Measurements from ENCODE around the gene MAFF.
A peak's percentile ranks its signal among the peaks of the same experiment; 100 is the strongest.
"Not testable (repeated sequence)": the region's sequence is repeated elsewhere in the genome, so short reads cannot be mapped to it uniquely, and the experiment has no call there.

The MAFF gene

DNA sequence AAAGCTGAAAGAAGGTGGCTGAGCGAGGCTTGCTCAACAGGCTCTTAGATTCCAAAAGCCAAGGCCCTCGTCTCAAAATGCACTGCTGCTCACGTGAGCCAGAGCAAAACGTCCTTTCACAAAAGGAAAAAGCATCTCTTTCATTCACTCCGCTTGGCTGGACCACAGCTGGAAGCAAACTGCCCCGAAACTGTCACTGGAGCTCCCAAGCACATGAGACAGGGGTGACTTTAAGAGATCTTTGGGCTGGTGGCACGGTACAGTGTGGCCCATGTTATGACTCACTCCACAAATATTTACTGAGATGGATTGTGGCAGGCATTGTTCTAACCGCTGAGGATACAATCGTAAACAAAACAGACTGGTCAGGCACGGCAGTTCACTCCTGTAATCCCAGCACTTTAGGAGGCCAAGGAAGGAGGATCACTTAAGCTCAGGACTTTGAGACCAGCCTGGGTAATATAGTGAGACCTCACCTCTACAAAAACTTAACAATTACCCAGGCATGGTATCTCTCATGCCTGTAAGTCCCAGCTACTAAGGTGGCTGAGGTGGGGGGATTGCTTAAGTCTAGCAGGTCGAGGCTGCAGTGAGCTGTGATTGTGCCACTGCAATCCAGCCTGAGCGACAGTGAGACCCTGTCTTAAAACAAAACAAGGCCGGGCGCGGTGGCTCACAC is 23.7 kb upstream of the MAFF start:
- DNase-seq = peak; percentile 38

DNA sequence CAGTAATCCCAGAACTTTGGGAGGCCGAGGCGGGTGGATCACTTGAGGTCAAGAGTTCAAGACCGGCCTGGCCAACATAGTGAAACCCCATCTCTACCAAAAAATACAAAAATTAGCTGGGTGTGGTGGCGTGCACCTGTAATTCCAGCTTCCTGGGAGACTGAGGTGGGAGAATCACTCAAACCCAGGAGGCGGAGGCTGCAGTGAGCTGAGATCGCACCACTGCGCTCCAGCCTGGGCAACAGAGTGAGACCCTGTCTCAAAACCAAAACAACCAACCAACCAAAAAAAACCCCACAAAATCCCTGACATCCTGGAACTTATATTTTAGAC is 23.2 kb upstream of the MAFF start:
- not testable (repeated sequence) for DNase-seq

DNA sequence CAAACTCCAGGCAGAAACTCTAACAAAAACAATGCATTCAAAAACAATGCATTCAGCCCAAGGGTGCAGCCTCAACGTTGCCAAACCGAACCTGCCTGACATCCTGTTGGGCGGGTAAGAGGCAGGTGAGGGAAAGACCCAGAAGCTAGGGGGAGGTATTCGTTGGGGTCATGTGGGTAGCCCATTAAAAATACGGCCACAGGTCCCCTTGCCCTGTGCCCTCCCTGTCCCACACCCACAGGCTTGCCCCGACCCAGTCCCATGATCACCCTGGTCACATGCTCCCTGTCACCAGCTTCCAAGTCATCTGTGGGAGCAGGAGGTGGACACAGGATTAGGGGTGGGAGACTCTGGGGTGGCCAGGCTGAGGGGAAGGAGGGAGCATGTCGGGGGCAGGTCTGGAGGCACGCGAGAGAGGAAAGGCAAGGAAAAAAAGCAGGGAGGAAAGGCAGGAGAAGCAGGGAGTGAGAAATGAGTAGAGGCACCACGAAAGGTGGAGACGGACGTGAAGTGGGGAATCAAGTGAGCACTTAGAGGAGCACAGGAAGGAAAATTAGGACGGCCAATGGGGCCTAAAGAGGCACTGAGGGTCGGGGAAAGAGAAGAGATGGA is 20.8 kb upstream of the MAFF start:
- DNase-seq = no peak

DNA sequence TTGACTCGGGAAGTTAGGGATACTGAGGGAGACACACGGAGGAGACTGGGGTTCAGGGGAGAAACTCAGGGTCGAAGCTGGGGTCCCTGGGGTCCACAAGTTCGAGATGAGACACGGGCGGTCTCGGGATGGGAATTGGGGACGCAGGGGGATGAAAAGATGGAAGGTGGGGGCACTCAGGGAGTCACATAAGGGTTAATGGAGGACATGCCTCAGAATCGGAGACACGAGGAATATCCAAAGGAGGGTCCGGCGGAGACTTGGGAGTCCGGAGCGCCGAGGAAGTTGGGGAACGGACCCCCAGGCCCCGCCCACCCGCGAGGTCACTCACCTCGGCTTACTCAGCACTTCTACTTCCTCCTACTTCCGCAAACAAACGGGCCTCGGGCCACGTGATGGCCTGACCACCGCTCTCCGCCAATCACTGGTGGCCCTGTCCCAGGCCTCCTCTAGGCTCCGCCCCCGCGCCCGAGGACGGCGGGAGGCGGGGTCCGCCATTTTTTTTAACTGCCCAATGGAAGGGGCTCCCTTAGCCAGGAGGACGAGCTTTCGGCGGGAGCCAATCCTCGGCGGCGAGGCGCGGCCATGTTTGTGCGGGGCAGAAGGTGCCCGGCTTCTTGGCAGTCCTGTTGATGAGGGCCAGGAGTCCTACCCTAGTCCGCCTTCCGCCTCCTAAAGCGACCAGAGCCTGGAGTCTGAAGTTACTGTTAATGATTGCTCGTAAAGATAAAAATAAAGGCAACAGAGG is 20.2 kb upstream of the MAFF start, which contains the start of gene PLA2G6:
PLA2G6 (minus strand) TSS at position 378 of the 748 bp plus-strand sequence. CDS start 12,404 bp downstream, outside the sequence.
- DNase-seq = peak; percentile 98

DNA sequence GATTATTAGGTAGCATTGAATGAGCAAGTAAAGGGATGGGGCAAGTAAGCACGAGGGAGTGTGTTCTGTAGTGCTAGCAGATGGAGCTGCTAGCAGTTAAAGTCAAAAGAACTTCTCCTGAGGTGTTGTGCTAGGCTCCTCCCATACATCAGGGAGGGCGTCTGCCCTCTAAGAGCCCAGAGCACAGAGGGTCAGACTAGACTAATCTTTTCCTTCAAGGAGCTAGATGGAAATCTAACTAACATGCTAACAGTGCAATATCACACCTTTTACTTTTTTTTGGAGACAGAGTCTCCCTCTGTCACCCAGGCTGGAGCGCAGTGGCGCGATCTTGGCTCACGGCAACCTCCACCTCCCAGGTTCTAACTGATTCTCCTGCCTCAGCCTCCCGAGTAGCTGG is 17.0 kb upstream of the MAFF start:
- DNase-seq = no peak

DNA sequence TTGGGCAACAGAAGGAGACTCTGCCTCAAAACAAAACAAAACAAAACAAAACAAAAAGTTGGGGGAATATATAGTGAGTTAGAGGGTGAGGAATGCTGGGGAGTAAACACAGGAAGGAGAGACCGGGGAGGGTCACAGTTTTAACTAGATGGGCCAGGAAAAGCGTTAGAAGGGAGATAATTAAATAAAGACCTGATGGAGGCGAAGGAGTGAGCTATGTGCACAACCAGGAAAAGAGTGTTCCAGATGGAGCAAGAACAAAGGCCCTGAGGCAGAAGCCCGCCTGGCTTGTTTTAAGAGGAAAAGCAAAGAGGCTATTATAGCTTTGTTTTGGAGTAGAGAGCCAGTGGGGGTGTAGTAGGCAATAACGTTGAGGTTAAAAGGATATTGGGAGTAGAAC is 15.4 kb upstream of the MAFF start:
- DNase-seq = no peak

DNA sequence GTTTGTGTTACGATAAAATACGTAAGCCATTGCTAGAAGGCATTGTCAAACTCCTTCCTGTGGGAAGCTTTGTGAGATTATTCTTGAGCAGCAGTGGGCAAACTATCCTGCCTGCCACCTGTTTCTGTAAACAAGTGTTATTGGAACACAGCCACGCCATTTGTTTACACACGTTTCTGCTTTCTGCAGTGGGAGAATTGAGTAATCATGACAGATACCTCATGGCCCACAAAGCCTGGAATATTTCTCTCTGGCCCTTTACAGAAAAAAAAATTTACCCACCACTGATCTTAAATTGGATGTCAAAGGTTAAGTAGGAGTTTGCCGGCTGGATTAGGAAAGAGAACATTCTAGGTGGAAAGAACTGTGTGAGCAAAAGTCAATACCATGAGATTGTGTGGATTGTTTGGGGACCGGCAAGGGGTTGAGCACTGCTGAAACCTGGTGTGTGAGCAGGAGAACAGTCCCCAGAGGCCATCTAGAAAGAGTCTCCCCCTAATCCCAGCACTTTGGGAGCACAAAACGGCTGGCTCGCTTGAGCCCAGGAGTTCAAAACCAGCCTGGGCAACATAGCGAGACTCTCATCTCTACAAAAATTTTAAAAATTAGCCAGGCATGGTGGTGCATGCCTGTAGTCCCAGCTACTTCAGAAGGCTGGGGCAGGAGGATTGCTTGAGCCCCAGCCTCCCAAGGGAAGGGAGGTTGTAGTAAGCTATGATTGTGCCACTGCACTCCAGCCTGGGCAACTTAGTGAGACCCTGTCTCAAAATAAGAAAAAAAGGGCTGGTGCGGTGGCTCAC is 14.2 kb upstream of the MAFF start:
- DNase-seq = no peak

DNA sequence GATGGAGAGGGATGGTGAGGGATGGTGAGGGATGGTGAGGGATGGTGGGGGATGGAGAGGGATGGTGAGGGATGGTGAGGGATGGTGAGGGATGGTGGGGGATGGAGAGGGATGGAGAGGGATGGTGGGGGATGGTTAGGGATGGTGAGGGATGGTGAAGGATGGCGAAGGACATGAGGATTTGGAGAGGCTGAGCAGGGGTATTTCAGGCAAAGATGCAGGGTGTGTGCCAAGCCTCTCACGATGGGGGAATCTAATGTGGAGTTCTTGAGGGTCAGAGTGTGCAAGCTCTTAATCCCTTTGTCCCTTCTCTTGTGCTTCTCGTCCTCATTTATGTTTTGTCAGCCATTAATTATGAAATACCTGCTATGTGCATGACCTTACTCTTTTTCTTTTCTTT is 12.7 kb upstream of the MAFF start:
- no peak for DNase-seq

DNA sequence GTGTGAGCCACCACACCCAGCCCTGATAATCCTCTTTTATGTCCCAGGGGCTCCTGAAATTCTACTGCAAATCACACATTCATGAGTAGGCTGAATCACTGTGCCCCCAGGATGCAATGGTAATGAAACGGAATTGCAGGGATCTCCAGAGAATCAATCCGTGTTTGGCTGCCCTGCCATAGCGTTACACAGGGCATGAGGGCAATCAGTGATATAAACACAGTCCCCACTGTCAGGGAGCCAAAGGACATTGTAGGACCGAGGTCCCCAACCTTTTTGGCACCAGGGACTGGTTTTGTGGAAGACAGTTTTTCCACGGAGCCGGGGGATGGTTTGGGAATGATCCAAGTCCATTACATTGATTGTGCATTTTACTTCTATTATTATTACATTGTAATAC is 11.2 kb upstream of the MAFF start:
- no peak for DNase-seq

DNA sequence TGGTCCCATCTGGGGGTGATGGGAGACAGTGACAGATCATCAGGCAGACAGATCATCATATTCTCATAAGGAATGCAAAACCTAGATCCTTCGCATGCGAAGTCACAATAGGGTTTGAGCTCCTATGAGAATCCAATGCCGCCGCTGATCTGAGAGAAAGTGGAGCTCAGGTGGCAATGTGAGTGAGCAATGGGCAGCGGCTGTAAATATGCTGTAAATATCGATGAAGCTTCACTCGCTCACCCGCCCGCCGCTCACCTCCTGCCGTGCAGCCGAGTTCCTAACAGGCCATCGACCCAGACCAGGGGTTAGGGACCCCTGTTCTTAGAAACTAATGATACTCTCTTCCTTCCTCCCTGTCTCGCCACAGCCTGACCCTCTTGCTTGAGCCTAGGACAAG is 10.7 kb upstream of the MAFF start:
- DNase-seq = no peak

DNA sequence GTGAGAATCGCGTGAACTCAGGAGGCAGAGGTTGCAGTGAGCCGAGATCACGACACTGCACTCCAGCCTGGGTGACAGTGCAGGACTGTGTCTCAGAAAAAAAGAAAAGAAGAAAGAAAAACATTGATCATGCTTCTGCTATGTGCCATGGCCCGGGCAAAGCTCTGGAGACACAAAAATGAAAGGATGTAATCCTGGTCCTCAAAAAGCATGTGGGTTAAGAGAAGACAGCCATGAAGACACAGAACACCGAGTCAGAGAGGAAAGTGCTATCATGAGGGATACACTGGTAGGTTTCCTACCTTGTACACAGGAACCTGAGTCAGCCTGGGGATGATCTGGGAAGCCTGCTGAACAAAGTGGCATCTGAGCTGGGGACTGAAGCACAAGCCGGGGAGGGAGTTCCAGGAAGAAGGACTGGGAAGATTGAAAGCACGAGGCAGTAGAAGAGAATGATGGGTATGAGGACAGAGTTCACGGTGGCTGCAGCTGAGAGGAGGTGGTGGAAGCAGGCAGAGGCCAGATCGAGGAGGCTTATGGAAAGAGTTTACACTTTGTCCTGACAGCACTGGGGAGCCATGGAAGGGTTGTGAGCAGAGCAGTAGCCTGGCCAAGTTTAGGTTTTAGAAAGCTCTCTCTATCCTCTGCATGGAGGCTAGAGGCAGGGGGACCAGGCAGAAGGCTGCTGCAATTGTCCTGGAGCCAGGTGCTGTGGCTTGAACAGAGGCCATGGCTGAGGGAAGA is 9.9 kb upstream of the MAFF start:
- no peak for DNase-seq

DNA sequence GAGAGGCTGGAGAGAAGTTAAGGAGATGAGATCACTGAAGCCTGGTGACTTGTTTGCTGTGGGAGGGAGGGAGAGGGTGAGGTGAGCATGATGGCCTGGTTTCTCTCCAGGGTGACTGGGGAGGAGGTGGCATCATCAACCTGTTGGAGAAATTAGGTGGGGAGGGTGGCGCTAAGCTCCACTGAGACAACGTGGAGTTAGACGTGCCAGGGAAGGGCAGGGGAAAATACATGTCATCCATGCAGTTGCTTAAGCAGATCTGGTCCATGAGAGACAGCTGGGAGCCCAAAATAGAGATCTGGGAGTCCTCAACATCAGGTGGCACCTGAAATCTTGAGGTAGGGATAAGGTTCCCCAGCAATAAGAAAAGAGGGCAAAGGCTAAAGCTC is 9.3 kb upstream of the MAFF start:
- DNase-seq = no peak

DNA sequence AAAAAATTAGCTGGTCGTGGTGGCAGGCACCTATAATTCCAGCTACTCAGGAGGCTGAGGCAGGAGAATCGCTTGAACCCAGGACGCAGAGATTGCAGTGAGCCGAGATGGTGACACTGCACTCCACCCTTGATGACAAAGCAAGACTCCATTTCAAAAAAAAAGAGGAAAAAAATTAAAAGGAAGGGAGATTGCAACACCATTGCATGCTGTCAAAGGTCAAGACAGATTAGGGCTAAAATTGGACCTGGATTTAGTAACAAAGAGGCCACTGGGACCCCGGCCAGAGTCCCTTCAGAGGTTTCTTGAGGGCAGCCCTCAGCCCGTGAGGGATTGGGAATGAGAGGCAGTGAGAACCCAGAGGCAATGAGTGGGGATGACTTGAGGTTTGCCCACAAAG is 8.2 kb upstream of the MAFF start:
- DNase-seq = no peak

DNA sequence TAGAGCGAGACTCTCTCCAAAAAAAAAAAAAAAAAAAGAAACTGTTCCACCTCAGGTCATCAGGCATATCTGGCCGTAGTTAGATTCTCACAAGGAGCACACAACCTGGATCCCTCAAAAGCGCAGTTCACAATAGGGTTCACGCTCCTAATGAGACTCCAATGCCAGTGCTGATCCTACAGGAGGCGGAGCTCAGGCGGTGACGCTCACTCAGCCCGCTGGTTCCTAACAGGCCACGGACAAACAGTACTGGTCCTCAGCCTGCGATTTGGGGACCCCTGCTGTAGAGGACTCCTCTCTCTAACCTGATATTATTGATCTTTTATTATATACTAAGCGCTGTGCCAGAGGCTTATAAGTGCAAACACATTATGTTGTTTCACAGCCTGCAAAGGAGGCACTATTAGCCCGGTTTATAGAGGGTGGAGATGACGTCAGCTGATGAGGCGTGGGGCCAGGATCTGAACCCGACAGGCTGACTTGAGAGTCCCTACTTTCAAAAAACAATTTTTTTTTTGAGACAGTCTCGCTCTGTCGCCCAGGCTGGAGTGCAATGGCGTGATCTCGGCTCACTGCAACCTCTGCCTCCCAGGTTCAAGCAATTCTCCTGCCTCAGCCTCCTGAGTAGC is 4.9 kb upstream of the MAFF start:
- no peak for DNase-seq

DNA sequence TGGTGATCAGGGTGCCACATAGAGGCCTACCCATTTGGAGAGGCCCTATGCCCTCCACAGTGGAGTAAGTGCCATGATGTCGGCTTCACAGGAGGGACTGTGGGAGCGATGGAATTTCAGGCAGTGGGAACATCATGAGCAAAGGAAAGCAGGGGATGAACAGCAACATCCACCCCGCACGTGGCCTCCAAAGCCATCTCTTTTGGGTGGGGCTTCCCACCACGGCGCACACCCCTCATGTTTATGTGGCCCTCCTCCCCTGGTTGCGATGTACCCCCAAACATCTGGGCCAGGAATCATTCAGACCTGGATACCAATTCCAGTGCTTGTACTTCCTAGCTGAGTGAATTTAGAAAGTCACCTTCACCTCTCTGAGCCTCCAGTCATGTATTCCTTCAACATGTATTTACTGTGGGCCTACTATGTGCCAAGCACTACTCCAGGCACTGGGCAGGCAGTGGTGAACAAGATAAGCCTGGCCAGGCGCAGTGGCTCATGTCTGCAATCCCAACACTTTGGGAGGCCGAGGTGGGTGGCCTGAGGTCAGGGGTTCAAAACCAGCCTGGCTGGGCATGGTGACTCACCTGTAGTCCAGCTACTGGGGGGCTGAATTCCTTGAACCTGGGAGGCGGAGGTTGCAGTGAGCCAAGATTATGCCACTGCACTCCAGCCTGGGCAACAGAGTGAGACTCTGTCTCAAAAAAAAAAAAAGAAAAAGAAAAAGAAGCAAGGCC is 1.8 kb upstream of the MAFF start:
- DNase-seq = no peak

DNA sequence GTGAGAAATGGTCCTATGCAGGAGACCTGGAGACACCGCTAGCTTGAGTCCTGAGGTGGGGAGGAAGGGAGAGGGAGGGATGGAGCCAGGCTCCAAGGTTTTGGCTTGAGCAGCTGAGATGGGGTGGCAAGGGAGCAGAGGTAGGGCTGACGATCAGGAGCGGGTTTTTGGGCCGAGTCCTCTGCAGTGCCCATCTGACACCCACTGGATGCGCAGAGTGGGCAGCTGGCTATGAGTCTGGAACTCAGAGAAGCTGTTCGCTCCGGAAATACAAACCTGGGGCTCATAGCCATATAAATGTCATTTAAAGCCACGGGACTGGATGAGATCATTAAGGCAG is 453 bp upstream of the MAFF start:
- no peak for DNase-seq

DNA sequence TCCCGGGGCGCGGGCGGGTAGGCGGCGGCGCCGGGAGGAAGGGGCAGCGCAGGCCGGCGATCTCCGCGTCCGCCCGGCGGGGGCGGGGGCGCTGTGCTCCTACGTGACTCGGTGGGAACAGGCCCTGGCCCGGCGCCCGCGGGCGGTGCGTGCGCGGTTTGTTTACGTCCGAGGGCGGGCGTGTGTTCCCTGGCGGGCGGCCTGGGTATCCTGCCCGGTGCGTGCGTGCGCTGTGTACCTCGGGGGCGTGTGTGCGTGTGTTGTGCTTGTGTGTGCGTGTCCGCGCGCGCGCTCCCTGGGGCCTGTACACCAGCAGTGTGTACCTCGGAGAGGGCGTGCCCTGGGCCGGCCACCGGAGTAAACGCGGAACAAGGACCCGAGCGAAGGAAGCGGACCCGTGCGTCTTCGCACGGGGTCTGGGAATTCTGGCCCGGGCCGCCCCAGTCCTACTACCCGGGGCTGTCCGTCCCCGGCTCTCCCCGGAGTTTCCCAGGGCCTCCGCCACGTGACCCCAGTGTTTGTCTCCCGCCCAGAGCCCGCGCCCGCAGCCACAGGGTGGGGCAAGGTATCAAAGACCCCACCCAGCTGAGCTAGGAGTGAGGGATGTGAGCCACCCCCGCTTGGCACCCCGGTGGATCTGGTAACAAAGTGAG is 769 bp downstream of the MAFF start:
- peak; percentile 38 for DNase-seq

DNA sequence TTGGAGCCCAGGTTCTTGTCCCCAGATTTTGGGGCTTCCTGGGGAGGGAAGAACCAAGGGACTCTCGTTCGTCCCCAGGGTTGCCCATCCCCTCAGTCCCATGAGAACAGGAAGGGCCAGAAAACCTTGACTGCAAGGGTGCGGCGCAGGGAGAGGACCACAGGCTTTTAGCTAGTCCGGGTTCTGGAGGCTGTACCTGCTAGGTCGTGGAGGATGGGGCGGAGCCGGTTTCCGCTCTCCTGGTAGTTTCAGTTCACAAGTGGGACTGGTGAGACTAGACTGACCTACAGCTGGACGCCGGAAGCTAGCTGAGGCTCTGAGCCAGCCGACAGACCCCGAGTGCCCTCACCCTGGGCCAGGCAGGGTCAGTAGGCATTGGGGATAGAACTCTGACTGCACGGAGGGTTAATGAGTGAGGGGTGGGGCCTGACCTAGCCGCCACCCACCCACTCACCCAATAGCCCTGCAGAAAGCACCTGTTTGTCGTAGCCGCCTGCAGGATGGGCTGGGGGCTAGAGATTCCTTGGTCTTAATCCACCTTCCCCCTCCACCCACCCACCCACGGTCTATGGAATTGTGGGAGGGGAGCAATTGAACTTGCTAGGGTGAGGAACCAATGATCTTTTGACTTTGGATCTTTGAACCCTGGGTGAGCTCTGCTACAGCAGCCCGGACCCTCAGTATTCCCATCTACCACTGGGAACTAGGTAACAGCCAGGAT is 1.5 kb downstream of the MAFF start:
- no peak for DNase-seq

DNA sequence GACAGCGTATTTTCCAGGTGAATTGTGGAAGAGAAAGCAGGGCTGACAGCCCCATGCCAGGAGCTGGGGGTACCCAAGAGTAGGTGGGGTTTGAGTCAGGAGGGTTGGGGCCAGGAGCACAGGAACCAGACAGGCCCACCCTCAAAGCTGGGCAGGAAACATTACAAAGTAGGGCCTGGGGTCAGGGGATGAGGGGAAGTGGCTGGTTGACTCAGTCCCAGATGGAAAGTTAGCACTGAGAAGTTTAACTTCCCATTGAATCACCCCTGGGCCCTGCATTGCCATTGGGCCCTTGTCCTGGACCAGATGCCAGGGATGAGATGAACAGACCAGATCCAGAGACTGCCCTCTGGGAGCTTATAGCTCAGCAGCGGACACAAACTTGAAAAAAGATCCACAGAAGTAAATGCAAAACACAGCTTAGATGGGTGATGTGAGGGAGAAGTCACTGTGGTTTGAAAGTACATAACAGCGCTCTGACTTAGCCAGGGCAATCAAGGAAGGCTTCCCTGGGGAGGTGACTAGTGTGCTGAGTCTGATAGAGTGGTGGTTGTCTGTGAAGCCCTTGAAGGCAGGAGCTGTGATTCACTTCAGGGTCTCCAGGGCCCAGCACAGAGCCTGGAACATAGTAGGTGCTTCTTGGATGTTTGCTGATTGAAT is 2.2 kb downstream of the MAFF start:
- no peak for DNase-seq

DNA sequence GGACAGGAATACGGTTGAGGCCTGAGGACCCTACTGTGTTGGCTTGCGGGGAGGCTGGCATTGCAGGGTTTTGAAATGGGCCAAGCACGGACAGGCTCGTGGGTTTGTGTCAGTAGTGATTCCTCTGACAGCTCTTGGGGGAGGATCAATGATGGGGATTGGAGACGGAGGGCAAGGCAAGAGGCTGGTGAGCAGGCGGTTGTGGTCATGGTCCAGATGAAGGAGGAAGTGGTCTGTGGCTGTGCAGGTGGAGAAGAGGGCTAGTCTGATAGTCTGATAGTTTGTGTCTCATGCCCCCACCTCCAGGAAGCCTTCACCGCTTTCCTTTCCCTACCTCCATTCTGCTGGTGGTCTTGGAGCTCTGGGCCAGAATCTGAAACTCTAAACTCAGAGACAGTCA is 3.0 kb downstream of the MAFF start:
- DNase-seq = no peak

Measured in T1000 (cell line).